KBM-7 (cell line): Measurements from ENCODE around the gene EEF1AKMT4.
"Not testable (repeated sequence)": the region's sequence is repeated elsewhere in the genome, so short reads cannot be mapped to it uniquely, and the experiment has no call there.

Experiments used
- DNase-seq: peaks from one replicate; pipeline ENCODE4 v3.0.0-alpha.2; 2015
- in situ Hi-C: fragments of 300-500 bp; cut with MboI; formaldehyde crosslinking; loops from 2 replicates; pipeline ENCODE4 v1.14.3; 2020; ENCODE audit warnings: low sequenced_read_pairs, low pct_unique_long_range_greater_than_20kb, mixed read lengths

Gene EEF1AKMT4

DNA sequence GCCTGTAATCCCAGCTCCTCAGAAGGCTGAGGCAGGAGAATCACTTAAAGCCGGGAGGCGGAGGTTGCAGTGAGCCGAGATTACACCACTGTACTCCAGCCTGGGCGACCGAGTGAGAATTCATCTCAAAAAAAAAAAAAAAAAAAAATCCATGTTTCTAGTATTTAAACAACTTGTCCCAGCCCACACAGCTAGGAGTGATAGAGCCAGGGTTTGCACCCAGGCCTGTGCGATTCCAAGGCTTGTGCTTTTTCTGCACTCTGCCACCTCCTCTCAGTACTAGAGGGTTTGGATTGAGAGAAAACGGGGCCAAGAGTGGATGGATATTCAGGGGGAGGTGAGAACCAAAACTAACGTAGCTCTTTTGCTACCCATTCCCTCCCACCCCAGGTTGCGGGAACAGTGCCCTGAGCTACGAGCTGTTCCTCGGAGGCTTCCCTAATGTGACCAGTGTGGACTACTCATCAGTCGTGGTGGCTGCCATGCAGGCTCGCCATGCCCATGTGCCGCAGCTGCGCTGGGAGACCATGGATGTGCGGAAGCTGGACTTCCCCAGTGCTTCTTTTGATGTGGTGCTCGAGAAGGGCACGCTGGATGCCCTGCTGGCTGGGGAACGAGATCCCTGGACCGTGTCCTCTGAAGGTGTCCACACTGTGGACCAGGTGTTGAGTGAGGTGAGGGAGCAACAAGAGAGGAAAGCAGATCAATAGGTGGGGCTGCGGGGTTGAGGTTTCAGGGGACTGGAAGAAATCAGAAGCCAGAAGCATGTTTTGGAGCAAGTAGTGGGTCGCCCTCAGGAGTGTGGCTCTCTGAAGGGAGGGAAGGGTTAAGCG lies 7.8 kb downstream of the EEF1AKMT4 start:
- DNase-seq, result no peak

DNA sequence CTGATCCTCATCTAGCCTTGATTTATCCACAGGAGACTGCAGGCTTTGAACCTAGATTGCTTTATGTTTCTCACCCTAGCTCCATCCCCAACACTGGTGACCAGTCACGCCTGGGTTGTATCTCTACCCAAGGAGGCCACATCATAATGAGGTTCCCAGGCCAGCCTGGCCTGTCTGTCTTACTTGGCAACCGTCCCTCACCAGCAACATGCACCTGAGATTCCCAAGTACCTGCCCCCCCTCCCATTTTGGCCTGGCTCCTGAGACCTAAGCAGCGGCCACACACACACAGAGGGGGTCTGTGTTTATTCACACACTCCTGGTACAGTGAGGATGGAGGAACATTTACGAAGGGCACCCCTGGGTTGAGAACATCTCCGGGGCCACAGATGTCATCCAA lies 9.5 kb downstream of the EEF1AKMT4 start:
- no peak for DNase-seq
- in situ Hi-C loops, result no loop called here

More for the DNA sequence above, 7.8 kb downstream of the EEF1AKMT4 start:
- in situ Hi-C loops, result no loop called here

- in situ Hi-C loops, result no loop called here
Measured at GRCh38 chr3:184259396-184259877, 10.0 kb downstream of the EEF1AKMT4 start.

DNA sequence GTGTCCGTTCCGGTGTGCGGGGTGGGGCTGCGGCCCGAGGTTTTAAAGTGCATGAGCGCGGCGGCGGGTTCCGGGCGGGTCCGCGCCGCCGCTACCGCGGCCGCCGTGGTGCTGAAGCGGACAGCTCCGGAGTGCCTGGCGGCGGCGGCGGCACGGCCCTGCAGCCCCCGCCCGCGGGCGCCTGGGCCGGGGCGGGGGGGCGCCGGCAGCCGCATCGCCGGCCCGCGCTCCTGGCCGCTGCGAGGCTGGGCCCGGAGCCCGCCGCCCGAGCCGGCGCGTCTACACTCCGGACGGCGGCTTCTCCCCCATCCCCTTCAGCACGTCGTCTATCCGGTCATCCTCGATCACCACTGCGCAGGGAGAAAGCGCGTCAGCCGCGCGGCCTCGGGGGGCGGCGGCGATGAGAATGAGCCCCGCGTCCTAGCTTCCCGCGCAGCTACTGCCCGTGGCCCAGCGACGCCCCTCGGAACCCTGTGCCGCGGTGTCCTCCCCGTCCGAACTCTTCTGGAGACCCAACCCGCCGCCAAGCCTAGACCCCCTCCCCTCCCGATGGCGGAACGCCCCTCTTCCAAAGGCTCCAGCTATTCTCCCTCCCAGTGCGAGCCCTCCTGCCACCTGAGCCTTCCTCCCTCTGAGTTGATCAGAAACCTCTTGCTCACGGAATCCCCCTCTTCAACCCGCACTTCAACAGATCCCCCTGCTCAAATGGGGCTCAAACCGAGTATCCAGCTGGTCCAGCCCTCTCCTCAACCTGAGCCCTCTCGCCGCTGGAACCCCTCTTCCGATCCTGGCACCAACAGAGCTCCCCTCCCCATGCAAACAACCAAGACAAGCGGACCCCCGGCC lies 10.6 kb downstream of the EEF1AKMT4 start:
- peak; percentile 21 for DNase-seq
- in situ Hi-C loops, result no loop called here

More at GRCh38 chr3:184259396-184259877, 10.0 kb downstream of the EEF1AKMT4 start:
- no peak for DNase-seq

DNA sequence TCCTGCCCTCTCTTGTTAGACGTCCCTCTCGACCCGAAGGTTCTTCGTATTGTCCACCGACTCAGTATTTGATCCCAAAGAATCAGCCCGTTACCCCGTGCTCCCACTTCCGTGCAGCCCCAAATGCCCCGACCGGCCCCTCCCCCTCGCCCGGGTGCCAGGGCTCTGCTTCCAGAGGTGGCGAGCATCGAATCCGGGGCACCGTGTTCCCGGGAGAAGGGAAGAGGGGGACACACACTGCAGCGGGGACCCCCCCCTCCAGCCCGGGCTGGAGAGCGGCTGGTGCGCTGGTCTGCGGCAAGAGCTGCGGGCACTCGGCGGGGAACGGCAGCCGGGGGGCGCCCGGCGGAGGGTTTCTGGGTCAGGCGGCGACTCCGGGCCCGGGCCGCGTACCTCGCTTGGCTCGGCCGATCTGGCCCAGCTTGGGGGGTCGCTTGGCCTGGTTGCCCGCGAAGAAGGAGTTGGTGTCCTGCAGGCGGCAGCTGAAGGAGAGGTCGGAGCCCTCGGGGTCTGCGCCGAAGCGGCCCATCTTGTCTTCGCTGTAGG lies 11.3 kb downstream of the EEF1AKMT4 start:
- in situ Hi-C loops, result no loop called here

DNA sequence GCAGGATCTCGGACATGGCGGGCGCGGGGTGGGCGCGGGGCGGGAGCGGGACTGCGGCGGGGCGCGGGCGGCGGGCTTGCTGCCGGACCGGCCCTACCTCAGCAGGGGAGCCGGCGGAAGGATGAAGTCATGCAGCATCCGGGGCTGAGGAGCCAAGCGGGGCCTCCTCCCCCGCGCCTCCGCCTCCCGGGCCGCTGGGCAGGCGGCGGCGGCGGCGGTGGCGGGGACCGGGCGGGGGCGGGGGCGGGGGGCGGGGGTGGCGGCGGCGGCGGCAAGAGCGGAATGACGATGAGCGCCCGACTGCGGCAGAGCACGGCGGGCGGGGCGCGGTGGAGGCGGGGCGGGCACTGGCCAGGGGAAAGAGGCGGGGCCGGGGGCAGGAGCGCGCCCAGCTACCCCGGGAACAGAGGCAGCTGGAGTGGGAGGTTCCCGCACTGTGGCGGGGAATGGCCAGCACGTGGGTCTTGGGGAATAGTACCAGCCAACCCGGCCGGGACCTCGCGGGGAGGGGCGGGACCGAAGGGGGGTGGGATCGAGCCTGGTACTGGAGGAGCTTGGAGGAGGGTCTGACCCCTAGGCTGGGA lies 11.9 kb downstream of the EEF1AKMT4 start, which contains the start of gene CAMK2N2:
Gene CAMK2N2, minus strand, starts transcription at position 284 of the 584 bp plus-strand sequence. Its CDS starts 268 bp downstream, at position 16.
- in situ Hi-C loops, result no loop called here
- DNase-seq, result peak; percentile 63

More for the DNA sequence above, 11.3 kb downstream of the EEF1AKMT4 start:
- peak; percentile 19 for DNase-seq

- in situ Hi-C loops, result no loop called here
- DNase-seq, result peak; percentile 61
Measured at GRCh38 chr3:184261854-184262763, 12.6 kb downstream of the EEF1AKMT4 start.

DNA sequence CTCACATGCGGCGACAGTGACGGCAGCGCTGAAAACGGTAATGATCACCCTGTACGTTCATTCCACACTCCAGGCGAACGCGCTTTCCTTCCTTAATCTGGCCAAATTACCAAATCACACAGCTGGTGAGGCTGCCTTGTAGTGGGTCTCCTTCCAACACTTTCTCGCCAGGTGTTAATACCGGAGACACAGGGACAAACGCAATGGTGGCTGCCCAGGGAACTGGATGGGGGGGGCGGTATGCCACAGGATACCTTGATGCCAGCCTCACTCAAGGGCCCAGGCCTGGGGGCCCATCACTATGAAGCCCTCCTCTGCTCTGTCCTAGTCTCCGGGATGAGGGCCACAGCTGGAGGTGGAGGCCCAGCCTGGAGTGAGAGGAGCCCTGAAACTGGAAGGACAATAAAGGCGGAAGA lies 13.3 kb downstream of the EEF1AKMT4 start:
- in situ Hi-C loops, result no loop called here
- peak; percentile 18 for DNase-seq

DNA sequence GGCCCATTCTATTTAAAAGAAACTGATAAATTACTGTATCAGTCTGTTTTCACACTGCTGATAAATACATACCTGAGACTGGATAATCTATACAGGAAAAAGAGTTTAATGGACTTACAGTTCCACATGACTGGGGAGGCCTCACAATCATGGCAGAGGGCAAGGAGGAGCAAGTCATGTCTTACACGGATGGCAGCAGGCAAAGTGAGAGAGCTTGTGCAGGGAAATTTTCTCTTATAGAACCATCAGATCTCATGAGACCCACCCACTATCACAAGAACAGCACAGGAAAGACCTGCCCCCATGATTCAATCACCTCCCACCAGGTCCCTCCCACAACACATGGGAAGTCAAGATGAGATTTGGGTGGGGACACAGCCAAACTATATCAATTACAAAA lies 17.8 kb downstream of the EEF1AKMT4 start:
- DNase-seq, in situ Hi-C loops: not testable (repeated sequence)

GRCh38 chr3:184272269-184272668 lies 22.8 kb downstream of the EEF1AKMT4 start:
- no peak for DNase-seq
- in situ Hi-C loops, result no loop called here

- DNase-seq, result no peak
Measured at GRCh38 chr3:184275381-184275701, 25.9 kb downstream of the EEF1AKMT4 start.

GRCh38 chr3:184275961-184276910 lies 26.8 kb downstream of the EEF1AKMT4 start, which contains the start of gene ECE2:
ECE2 (plus strand) TSS chr3:184276022; CDS start chr3:184276154, 132 bp downstream.
- in situ Hi-C loops, result loop anchor here (25.0 kb wide), 1 partner anchor 389 kb away; the partner anchor contains the start of gene PARL
- DNase-seq, result no peak

More at GRCh38 chr3:184275381-184275701, 25.9 kb downstream of the EEF1AKMT4 start:
- in situ Hi-C loops, result loop anchor here (25.0 kb wide), 1 partner anchor 388 kb away; the partner anchor contains the start of gene PARL

GRCh38 chr3:184277366-184277765 lies 27.9 kb downstream of the EEF1AKMT4 start:
- in situ Hi-C loops, result loop anchor here (25.0 kb wide), 1 partner anchor 390 kb away; the partner anchor contains the start of gene PARL
- no peak for DNase-seq

DNA sequence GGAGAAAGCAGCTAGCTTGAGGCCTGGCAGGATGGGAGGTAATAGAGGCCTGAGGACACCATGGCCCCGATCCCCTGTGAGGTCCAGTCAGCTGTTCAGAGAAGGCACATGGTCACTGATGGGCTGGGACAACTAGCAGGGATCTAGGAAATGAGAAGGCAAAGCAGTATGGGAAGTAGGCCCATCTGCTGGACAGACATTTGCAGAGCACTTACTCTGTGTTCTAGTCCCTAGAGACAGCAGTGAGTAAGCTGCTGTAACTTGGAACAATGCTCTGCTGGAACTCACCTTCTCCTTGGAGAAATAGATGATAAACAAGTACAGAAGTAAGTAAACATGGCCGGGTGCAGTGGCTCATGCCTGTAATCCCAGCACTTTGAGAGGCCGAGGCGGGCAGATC lies 33.5 kb downstream of the EEF1AKMT4 start:
- no peak for DNase-seq

GRCh38 chr3:184283681-184284080 lies 34.2 kb downstream of the EEF1AKMT4 start:
- DNase-seq, result no peak
- in situ Hi-C loops, result loop anchor here (25.0 kb wide), 1 partner anchor 396 kb away; the partner anchor contains the start of gene PARL

More for the DNA sequence above, 33.5 kb downstream of the EEF1AKMT4 start:
- in situ Hi-C loops, result loop anchor here (25.0 kb wide), 1 partner anchor 396 kb away; the partner anchor contains the start of gene PARL

DNA sequence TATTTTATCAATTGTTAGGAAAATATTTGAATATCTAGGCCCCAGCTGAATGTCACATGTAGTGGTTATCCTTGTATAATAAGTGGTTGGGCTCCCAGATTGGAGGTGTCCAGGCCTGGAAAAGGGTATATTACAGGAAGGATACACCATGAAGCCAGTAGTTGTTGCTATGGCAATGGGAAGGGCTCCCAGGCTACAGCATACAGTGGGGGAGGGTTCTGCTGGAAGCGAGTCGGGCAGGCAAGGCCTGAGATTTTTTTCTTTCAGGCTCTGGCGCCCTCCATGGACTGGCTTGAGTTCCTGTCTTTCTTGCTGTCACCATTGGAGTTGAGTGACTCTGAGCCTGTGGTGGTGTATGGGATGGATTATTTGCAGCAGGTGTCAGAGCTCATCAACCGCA lies 35.2 kb downstream of the EEF1AKMT4 start:
- in situ Hi-C loops, result loop anchor here (25.0 kb wide), 1 partner anchor 397 kb away; the partner anchor contains the start of gene PARL
- DNase-seq, result peak; percentile 75
